Right kidney (tissue), 1 donor: ENCODE measurements around the gene TMEM253.

Source experiments
- DNase-seq: peaks from one replicate; pipeline ENCODE4 v3.0.0-alpha.2; 2016

TMEM253 gene

GRCh38 chr14:21090194-21090939, 10.5 kb upstream of the TMEM253 start:
- DNase-seq = no peak

DNA sequence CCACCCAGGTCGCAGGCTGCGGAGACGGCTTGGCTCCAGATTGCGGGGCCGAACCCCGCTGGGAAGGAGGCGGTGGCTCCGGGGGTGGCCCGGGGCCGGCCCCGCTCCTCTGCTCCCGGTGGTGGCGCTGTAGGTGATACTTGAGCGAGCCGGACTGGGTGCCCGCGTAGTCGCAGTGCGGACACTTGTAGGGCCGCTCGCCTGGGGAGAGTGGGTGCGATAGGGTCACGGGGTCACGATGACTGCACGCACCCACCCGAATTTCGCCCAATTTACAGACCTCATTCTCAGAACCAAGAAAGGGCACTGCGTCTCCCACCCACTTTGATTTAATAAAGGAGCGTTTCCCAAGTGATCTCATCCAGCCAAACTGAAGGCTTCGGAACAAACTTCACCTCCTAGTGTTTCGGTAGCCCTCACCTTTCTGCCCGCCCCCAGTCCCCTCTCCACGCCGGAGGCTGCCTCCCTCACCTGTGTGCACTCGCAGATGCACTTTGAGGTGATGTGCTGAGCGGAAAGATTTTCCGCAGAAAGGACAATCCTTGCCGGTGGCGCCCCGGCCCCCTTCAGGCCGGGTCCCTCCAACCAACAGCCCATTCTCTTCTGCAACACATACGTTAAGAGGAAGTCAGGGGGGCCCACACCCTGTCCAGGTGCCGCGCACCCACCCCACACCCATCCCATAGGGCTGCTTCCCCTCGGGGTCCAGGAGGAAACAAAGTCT, 9.8 kb upstream of the TMEM253 start:
- DNase-seq = no peak

GRCh38 chr14:21091821-21092272, 9.0 kb upstream of the TMEM253 start:
- peak; percentile 12 for DNase-seq

- DNase-seq = peak; percentile 74
Observed at GRCh38 chr14:21092273-21093011, 8.4 kb upstream of the TMEM253 start.

DNA sequence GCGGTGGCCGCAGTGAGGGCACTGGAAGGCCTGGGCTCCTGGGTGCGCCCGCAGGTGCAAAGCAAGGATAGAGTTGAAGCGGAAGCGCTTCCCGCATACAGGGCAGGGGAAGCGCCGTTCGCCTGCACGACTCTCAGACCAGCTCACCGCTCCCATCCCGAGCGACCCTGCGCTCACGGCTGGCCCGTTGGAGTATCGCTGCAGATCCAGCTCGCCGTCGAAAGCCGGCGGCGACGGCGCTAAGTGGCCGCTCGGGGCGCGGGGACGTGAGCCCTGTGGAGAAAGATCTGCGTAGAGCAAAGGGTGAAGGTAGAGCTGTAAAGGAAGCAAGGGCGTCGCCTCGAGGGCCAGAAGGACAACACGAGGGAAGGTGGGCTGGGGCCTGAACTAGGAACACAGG, 7.8 kb upstream of the TMEM253 start:
- DNase-seq = no peak

GRCh38 chr14:21093769-21094681, 6.8 kb upstream of the TMEM253 start:
- DNase-seq = peak; percentile 81

DNA sequence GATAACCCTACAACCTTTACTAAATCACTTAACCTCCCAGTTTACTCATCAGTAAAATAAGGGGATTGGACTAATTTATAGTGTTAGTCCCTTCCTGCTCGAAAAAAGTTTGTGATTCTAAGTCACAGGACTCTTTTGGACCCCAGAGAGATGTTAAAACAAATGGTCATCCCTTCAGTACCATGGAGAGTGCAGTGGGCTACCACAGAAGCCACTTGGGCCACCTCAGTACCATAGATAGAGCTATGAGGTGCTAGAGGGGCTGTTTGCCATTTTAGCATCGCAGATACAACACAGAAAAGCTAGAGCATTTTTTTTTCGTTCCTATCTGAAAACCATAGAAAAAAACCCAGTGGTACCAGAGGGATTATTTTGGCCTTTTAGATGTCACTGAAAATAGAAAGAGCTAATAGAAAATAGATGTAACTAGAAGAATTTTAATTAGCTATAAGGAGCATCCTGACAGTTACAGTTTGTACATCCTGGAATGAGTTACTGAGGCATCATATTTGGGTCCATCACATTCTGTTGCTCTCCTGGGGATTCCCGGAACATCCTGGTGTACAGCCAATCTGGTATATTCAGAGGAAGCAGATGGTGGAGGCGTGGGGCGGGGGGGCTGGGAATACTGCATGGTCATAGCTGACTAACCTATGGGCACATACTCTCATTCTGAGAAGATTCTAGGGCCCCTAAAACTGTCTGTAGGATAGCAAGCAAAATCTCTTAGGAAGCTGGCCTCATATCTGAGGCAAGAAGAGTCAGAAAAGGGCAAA, 5.2 kb upstream of the TMEM253 start:
- DNase-seq = no peak

DNA sequence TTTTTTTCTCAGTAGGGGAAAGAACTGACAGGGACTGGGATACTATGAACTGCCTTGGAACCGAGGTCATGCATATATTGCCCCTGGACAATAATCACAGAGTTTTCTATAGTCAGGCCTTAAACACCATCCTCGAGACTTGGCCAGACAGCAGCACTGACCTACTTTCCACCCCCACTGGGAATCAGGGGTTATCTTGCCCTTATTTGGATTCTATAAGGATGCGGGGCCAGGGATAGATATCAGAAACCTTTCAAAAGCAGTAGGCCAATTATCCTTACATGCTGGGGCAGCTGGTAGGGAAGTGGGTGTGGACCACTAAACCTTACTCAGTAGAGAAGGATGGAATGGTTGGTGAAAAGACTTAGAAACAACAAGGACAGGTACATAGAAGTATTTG, 4.4 kb upstream of the TMEM253 start:
- no peak for DNase-seq

DNA sequence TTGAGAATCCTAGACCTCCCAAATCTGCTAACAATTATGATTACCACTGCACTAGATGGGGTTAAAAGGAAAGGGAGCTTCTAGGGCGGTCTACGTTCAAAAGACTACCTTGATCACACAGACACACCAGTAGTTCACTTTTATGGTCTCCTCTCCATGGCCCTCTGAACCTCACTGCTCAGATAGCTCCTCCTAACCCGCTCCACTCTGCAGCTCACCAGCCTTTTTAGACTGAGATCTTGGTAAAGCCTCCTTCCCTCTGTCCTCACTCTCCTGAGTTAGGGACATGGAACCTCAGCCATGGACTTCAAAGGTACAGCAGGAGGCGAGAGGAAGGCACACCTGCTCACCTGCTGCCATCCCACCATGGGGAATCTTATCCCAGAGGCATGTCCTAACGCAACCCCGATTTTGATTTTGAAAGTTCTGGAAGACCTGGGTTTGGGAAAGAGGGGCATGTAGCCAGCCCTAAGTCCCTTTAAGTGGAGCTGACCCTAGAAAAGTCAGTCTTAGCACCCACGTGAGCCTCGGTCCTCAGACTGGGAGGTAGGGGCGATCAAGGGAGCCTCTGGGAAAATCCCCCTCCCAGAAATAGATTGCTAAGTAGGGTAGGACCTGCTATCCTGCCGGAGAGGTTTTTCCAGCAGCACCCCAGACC, 3.8 kb upstream of the TMEM253 start:
- DNase-seq = peak; percentile 68

GRCh38 chr14:21097636-21098075, 3.2 kb upstream of the TMEM253 start:
- DNase-seq = no peak

- DNase-seq = peak; percentile 64
Observed at GRCh38 chr14:21098076-21098891, 2.6 kb upstream of the TMEM253 start, which contains the start of gene ZNF219. TSS of gene ZNF219 (minus strand) at chr14:21098655. CDS start at chr14:21093591, 5,064 bp downstream.

- DNase-seq = peak; percentile 28
Observed at GRCh38 chr14:21098892-21099595, 1.8 kb upstream of the TMEM253 start.

DNA sequence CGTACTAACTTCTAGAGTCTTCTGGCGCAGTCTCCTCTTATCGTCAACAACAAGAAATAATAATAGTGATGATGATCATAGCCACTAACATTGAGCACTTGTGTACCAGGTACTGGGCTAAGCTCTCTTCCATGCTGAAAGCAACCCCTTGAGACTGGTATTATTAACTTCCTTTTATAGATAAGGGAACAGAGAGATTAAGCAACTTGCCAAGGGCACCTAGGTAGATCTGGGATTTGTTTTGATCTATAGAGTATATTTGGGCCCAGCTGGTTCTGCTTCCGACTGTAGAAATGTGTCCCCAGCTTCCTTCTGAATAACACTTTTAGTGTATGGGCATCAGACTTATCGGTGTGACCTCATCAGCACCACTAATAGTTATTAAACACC, 1.3 kb upstream of the TMEM253 start:
- DNase-seq = no peak

DNA sequence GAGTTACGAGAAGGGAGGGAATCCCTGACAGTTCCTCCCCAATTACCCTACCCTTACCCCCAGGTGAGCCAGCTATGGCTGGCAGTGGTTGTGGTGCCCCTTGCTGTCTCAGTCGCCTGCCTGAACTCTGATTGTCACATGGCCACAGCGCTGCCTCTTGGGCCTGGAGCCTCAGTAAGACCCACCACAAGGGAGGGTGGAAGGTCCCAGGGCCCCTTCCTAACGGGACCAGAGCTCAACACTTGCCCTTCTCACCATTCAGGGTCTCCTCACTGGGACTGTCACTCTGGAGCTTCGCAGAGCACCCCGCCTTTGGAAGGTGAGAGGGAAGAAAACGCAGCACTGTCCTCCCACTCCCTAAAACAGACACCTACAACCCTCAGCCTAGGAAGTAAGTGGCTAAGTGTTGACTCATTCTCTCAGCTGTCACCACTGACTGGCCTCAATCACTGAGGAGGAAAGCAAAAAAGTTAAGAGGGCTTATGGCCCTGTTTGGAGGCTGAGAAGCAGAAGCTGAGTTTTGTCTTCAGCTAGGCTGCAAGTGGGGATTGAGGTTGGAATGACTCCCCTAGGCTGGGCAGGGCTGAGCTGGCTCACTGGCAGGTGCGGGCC, 1.0 kb downstream of the TMEM253 start:
- no peak for DNase-seq

DNA sequence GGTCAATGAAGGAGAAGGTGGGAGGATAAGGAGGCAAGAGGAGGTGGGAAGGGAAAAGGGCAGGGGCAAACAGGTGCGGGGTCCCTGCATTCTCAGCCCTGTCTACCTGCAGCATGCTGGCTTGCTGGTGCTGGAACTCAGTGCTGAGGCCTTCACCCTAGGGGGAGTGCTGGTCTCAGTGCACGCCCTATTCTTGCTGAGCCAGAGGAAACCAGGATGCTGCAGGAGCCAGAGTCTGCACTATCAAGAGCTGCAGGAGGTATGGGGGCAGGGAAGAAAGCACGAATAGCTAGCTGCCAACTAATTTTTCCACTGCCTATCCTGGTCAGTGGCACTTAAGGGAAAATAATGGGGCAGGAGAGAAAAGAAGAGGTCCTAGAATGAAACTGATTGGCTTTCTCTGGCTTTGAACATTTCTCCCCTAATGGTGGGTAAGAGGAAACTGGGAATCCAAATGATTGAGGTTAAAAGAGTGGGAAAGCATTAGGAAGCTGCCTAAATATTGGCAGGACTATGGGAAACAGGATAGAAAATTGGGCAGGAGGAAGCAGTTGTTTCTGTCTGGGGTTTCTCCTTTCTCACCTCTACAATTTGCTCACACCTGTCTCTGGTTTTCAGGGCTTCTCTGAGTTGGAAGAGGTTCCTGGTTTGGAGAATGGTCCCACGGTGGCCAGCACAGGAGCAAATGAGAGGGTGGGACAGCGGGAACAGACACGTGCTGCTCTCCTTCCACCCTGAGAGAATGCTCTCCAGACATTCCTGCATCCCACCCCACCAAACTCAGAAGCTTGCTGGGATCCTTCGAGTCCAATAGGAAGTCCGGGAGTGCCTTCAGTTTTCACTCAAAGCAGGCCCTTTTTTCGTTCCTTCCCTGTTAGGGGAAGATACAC, 1.9 kb downstream of the TMEM253 start:
- DNase-seq = no peak

GRCh38 chr14:21103411-21103709, 2.5 kb downstream of the TMEM253 start:
- DNase-seq = no peak

DNA sequence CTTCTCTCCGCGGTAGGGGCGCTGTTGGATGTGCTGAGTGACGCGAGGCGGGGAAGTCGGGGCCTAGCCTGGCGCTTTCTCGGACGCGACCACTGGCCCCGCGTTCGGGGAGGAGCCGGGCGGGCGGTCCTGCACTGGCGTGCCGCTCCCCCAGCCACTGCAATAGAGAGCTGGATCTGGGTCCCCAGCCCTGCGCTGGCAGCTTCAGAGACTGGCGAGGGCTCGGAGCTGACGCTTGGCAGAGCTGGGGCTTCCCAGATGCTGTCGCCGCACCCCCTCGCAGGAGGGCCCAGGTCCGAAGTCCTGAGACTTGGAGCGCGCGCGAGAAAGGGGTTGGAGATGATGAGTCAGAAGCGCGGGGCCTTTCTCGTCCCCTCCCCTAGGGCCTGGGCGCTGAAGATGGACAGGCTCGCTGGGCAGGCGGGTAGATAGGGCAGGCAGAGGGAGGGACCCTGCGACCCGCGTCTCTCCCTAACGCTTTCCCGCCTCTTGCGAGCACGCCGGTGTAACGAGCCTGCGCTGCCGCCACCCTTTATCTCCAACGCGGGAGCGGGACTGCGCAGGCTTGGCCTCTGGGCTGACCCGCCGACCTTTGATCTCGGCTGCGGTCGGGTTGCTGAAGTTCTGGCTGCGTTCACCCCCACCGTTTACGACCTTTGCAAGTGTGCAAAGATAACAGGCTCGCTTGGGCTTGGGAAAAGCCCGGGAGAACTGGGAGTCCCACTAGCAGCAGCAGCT, 3.0 kb downstream of the TMEM253 start:
- peak; percentile 100 for DNase-seq
